Transverse colon (tissue), 4 donors: ENCODE data around the gene HMHB1. TPM values are rescaled to one million over a fixed set of nuclear protein-coding genes. Genes with fewer than 3 reads are reported as not detected.

ENCODE experiments used
- DNase-seq: peaks from one replicate; pipeline ENCODE4 v3.0.0-alpha.2; 2019
- H3K27ac ChIP-seq, 4 donors: fragments of 200-600 bp; sonication (generic); 2 replicates each; pipeline ENCODE4 v1.5.1; 2016 to 2018; ENCODE audit warnings: inconsistent platforms in 4 of 4
- H3K27me3 ChIP-seq: fragments of 200-600 bp; sonication (generic); 2 replicates; pipeline ENCODE4 v1.5.1; 2017; ENCODE audit warnings: inconsistent platforms
- H3K36me3 ChIP-seq, 4 donors: fragments of 200-600 bp; sonication (generic); 2 replicates each; pipeline ENCODE4 v1.5.1; 2017 to 2019; ENCODE audit warnings: inconsistent platforms in 4 of 4
- H3K4me1 ChIP-seq, 4 donors: fragments of 200-600 bp; sonication (generic); 2 replicates each; pipeline ENCODE4 v1.5.1; 2017 to 2020; ENCODE audit warnings: inconsistent platforms in 4 of 4
- H3K4me3 ChIP-seq, 4 donors: fragments of 200-600 bp; sonication (generic); 1 replicate in 1 of 4; 2 replicates in 3 of 4; pipeline versions ENCODE4 v1.5.1 to v1.6.1; 2017 to 2019; ENCODE audit warnings: inconsistent platforms in 4 of 4
- H3K9me3 ChIP-seq, 2 donors: fragments of 200-600 bp; sonication (generic); 2 replicates each; pipeline ENCODE4 v1.5.1; 2017 to 2019; ENCODE audit warnings: inconsistent platforms in 2 of 2
- EP300 ChIP-seq: sonication (generic); formaldehyde crosslinking; IDR thresholded peaks from one replicate; pipeline ENCODE4 v1.6.1; 2017; ENCODE audit warnings: antibody characterized with exemption, low read depth
- POLR2A ChIP-seq: fragments of 450-650 bp; IDR thresholded peaks from one replicate; pipeline ENCODE4 v1.6.1; 2016; ENCODE audit warnings: antibody characterized with exemption, mild to moderate bottlenecking, moderate library complexity
- POLR2AphosphoS5 ChIP-seq, 3 donors: sonication (generic); formaldehyde crosslinking; IDR thresholded peaks; one replicate each; pipeline ENCODE4 v1.6.1; 2016; ENCODE audit warnings: antibody characterized with exemption in 3 of 3
- WGBS, 2 donors: methylation state at CpG; one replicate each; pipeline ENCODE4 v1.1.5; 2018; ENCODE audit warnings: low coverage in 1 of 2; 5-methylcytosine and 5-hydroxymethylcytosine counted together
- in situ Hi-C, 4 donors: fragments of 200-750 bp; cut with MboI; loops; one replicate each; pipeline versions ENCODE4 v1.15.0 to v1.15.1; 2017; ENCODE audit warnings: low sequenced_read_pairs in 3 of 4, low pct_ligation_motif_present in 1 of 4, low pct_unique_long_range_greater_than_20kb in 1 of 4
- intact Hi-C: fragments of 100-400 bp; cut with DNase I; formaldehyde crosslinking; loops from one replicate; pipeline ENCODE4 v1.15.1; 2023; ENCODE audit warnings: low total_unique reads
- total RNA-seq, 4 donors: library from RNA; depleted of rRNA; stranded (reverse); fragments of >200 nt; gene quantifications; one replicate each; pipeline ENCODE4 v1.1.0, GENCODE V29; 2016
- TF ChIP-seq, protein P1 (sequence below), 5 experiments: fragments of 200-600 bp in 3 of 5; fragments of 450-650 bp in 2 of 5; sonication (generic) in 3 of 5; IDR thresholded peaks; 1 replicate in 2 of 5; 2 replicates in 3 of 5; pipeline ENCODE4 v1.5.1; 2016 to 2017; ENCODE audit warnings: antibody characterized with exemption in 5 of 5, inconsistent platforms in 3 of 5, mild to moderate bottlenecking in 2 of 5, moderate library complexity in 1 of 5

HMHB1 gene
- total RNA-seq, 4 donors from 2014 or later = not detected

DNA sequence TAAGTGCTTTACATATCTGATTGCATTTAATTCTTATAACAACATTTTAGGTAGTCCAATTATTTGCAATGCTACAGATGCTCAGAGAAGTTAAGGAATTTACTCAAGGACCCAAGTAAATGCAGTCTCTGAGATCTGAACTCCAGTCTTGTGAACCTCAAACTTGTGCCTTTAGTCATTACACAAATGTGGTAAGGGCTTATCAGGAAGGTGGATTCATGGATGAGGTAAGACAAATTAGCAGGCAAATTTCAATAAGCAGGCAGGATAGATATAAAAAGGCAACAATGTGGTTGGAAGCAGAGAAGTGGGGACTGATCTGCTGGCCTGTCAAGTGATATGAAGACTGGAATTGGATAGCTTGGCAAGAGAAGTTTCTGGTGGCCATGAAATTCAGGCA lies 29.5 kb downstream of the HMHB1 start:
- Histone ChIP-seq H3K4me1 (no peaks in the 10 kb centered on the region), H3K27me3 (no peaks in the 10 kb centered on the region), H3K36me3 (no peaks in the 10 kb centered on the region), H3K27ac (no peak overlapping the region), H3K4me3 (no peak overlapping the region), H3K9me3 (no peaks in the 10 kb centered on the region)
- intact Hi-C loops = no loop called here
- TF ChIP-seq EP300 = no peak
- no peak for TF ChIP-seq POLR2AphosphoS5 (IDR thresholded peaks at IDR 0.05)
- TF ChIP-seq, protein P1, sequence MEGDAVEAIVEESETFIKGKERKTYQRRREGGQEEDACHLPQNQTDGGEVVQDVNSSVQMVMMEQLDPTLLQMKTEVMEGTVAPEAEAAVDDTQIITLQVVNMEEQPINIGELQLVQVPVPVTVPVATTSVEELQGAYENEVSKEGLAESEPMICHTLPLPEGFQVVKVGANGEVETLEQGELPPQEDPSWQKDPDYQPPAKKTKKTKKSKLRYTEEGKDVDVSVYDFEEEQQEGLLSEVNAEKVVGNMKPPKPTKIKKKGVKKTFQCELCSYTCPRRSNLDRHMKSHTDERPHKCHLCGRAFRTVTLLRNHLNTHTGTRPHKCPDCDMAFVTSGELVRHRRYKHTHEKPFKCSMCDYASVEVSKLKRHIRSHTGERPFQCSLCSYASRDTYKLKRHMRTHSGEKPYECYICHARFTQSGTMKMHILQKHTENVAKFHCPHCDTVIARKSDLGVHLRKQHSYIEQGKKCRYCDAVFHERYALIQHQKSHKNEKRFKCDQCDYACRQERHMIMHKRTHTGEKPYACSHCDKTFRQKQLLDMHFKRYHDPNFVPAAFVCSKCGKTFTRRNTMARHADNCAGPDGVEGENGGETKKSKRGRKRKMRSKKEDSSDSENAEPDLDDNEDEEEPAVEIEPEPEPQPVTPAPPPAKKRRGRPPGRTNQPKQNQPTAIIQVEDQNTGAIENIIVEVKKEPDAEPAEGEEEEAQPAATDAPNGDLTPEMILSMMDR (IDR thresholded peaks at IDR 0.05) = no peak
- TF ChIP-seq POLR2A = no peak
- in situ Hi-C loops = no loop called here
- DNase-seq = no peak

DNA sequence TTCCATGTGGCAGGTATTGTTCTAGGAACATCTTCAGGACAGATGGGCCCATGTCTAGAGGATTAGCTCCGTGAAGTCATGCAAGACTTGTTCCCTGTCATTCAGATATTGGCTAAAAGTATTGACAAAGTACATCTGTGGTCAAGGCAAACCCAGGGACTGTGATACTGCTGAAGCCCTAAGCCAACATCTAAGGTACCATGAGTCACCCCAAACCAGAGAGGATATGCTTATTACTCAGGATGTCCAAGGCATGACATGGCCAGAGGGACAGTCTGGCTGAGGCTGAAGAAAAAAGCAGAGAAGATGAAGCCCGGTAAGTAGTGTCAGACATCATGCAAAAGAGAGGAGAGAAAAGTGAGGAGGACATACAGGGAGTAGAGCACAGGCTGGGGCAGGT lies 31.0 kb downstream of the HMHB1 start:
- in situ Hi-C loops (no loop called here), intact Hi-C loops (no loop called here)
- WGBS, 2 donors = 82 to 88% methylated on average over 2 of the region's 2 CpGs

DNA sequence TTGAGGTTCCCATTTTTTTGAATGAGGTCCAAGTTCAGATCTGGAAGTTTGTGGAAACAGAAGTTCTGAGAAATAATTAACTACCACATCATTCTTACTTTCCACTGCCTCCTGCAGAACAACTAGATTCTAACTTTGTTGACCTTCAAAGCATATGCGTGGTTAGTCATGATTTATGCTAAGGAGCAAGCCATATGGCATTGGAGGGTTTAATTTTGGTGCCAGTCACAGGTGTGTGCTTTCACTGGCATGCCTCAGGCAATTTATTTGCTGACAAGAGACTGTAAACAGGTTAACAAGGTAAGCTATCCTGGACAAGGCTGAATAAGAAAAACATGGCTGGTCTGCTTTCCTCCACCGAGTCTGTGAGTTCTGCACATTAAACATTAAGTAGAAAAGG lies 31.5 kb downstream of the HMHB1 start:
- WGBS, 2 donors = 61 to 76% methylated on average over 2 of the region's 2 CpGs
- in situ Hi-C loops = no loop called here
- intact Hi-C loops = no loop called here
- Histone ChIP-seq H3K27ac (no peak overlapping the region), H3K4me3 (no peak overlapping the region), H3K9me3 (no peaks in the 10 kb centered on the region), H3K4me1 (no peaks in the 10 kb centered on the region), H3K27me3 (no peaks in the 10 kb centered on the region), H3K36me3 (no peaks in the 10 kb centered on the region)
- TF ChIP-seq, protein P1 (IDR thresholded peaks at IDR 0.05) = no peak
- TF ChIP-seq POLR2A (no peak), EP300 (no peak), POLR2AphosphoS5 (IDR thresholded peaks at IDR 0.05) (no peak)
- DNase-seq = no peak

More for the DNA sequence above, 31.0 kb downstream of the HMHB1 start:
- H3K9me3 ChIP-seq = no peaks in the 10 kb centered on the region
- no peaks in the 10 kb centered on the region for H3K4me1 ChIP-seq
- H3K27ac ChIP-seq = no peak overlapping the region
- H3K36me3 ChIP-seq = no peaks in the 10 kb centered on the region
- H3K27me3 ChIP-seq = no peaks in the 10 kb centered on the region
- TF ChIP-seq, protein P1 (IDR thresholded peaks at IDR 0.05) = no peak
- no peak for TF ChIP-seq EP300
- no peak for TF ChIP-seq POLR2AphosphoS5 (IDR thresholded peaks at IDR 0.05)
- TF ChIP-seq POLR2A = no peak
- no peak for DNase-seq
- H3K4me3 ChIP-seq = no peak overlapping the region

DNA sequence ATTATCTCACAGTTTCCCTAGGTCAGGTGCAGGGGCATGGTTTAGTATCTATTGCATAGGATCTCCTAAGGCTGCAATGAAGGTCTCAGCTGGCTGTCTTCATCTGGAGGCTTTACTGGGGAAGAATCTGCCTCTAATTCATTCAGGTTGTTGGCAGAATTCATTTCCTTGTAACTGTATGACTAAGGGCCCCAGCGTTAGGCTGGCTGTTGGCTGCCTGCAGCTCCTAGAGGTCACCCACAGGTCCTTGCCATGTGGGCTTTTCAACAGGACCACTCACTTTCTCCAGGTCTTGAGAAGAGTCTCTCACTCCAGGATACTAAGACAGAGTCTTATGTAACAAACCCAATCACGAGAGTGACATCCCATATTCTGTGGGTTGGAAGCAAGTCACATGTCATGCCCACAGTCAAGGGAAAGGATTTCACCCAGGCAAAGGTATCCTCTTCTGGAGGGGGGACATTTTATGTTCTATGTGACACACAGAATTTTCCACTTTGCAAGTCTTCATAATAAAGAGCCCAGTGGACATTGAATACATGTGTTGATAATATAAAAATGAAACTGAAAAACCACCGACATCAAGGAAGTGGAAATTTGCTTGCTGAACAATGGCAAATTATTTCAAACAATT lies 38.2 kb downstream of the HMHB1 start:
- in situ Hi-C loops = no loop called here

More for the DNA sequence above, 38.2 kb downstream of the HMHB1 start:
- no peaks in the 10 kb centered on the region for H3K27me3 ChIP-seq
- no peak for DNase-seq
- H3K9me3 ChIP-seq = no peaks in the 10 kb centered on the region
- H3K36me3 ChIP-seq = no peaks in the 10 kb centered on the region
- intact Hi-C loops = no loop called here
- H3K27ac ChIP-seq = no peak overlapping the region
- 51 to 57% methylated on average over 1 to 3 of the region's 3 CpGs for WGBS, 2 donors
- H3K4me3 ChIP-seq = no peak overlapping the region
- no peak for TF ChIP-seq POLR2A
- TF ChIP-seq, protein P1 (IDR thresholded peaks at IDR 0.05) = no peak
- TF ChIP-seq EP300 = no peak
- TF ChIP-seq POLR2AphosphoS5 (IDR thresholded peaks at IDR 0.05) = no peak
- no peaks in the 10 kb centered on the region for H3K4me1 ChIP-seq
